Measurements from ENCODE around the gene LRRC70. TPM values are rescaled to one million over a fixed set of nuclear protein-coding genes. Genes with fewer than 3 reads are reported as not detected.

Gene LRRC70
- total RNA-seq, 1 donor from 2014 or later = 0.64 TPM

DNA sequence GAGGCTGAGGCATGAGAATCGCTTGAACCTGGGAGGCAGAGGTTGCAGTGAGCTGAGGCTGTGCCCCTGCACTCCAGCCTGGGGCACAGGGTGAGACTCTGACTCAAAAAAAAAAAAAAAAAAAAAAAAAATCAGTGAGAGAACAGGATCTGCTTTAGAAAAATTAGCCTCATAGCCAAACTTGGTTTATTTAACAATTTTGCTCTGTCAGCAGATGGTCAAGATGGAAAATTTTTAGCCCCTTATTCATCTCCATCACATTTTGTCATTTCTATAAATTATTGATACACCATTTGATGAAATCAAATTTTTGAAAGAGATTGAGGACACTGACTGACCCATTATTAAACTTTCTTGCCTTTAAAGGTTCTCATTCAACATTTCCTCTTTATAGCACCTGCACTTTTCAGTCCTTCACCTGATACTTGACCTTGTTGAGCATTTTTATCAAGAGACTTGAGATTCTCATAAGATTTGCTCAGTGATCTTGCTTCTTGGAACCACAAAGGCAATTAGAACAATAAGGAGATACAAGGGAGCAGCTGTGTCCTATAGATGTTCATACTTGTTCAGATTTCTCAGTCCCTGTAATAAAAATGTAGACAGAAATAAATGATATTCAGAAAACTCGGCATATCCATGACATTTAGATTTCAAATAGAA is 38.1 kb downstream of the LRRC70 start:
- Mint-ChIP-seq H3K4me1 (ENCODE audit: low read depth, unreplicated experiment) (no peaks in the 10 kb centered on the region), H3K27ac (ENCODE audit: unreplicated experiment) (no peak overlapping the region), H3K27me3 (ENCODE audit: low read depth, unreplicated experiment) (no peaks in the 10 kb centered on the region), H3K36me3 (ENCODE audit: low read depth, unreplicated experiment) (no peaks in the 10 kb centered on the region), H3K4me3 (ENCODE audit: unreplicated experiment) (no peak overlapping the region), H3K9me3 (ENCODE audit: unreplicated experiment) (no peaks in the 10 kb centered on the region)
- Histone ChIP-seq H2AFZ (ENCODE audit: low read depth, low read length) (no peak overlapping the region), H3K4me2 (ENCODE audit: low read length) (no peak overlapping the region), H3K9ac (ENCODE audit: low read length) (no peak overlapping the region), H3K36me3 (ENCODE audit: insufficient read depth, low read length) (no peaks in the 10 kb centered on the region), H3K4me3 (ENCODE audit: insufficient read depth, low read depth, low read length) (no peak overlapping the region), H4K20me1 (ENCODE audit: insufficient read depth, low read length) (no peaks in the 10 kb centered on the region), H3K27ac (ENCODE audit: low read depth, low read length) (no peak overlapping the region), H3K27me3 (ENCODE audit: insufficient read depth, low read length) (no peaks in the 10 kb centered on the region), H3K79me2 (ENCODE audit: insufficient read depth, low read length) (no peaks in the 10 kb centered on the region), H3K4me1 (ENCODE audit: insufficient read depth, low read length) (no peaks in the 10 kb centered on the region), H3K9me3 (ENCODE audit: insufficient read depth, low read depth, low read length) (no peaks in the 10 kb centered on the region)
- FAIRE-seq (no peak), DNase-seq (ENCODE audit: low read depth) (no peak)
- no peak for TF ChIP-seq EZH2 (IDR thresholded peaks at IDR 0.05; ENCODE audit: insufficient read depth, low read length)
- TF ChIP-seq, protein P1, sequence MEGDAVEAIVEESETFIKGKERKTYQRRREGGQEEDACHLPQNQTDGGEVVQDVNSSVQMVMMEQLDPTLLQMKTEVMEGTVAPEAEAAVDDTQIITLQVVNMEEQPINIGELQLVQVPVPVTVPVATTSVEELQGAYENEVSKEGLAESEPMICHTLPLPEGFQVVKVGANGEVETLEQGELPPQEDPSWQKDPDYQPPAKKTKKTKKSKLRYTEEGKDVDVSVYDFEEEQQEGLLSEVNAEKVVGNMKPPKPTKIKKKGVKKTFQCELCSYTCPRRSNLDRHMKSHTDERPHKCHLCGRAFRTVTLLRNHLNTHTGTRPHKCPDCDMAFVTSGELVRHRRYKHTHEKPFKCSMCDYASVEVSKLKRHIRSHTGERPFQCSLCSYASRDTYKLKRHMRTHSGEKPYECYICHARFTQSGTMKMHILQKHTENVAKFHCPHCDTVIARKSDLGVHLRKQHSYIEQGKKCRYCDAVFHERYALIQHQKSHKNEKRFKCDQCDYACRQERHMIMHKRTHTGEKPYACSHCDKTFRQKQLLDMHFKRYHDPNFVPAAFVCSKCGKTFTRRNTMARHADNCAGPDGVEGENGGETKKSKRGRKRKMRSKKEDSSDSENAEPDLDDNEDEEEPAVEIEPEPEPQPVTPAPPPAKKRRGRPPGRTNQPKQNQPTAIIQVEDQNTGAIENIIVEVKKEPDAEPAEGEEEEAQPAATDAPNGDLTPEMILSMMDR (IDR thresholded peaks at IDR 0.05; ENCODE audit: insufficient read depth, low read depth, low read length) = no peak

DNA sequence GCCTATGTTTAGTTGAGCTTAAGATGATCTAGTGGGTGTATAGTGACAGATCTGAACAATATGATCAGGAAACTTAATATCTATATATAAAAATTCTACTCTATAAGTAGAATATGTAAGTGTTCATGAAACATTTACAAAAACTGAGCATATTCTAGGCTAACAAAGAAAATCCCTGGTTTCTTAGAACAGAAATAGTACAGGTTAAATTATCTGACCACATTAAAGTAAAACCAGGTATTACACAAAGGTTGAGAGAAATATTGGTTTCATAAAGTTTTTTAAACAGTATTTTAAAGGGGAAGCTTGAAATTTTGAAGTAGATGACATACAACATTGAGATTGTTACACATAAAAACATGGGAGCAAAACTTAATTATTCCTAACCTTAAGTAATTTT is 39.3 kb downstream of the LRRC70 start:
- no peaks in the 10 kb centered on the region for H3K79me2 ChIP-seq (ENCODE audit: insufficient read depth, low read length)
- no peaks in the 10 kb centered on the region for H4K20me1 ChIP-seq (ENCODE audit: insufficient read depth, low read length)
- H3K4me3 ChIP-seq (ENCODE audit: insufficient read depth, low read depth, low read length) = no peak overlapping the region
- Mint-ChIP-seq H3K9me3 (ENCODE audit: unreplicated experiment) (no peaks in the 10 kb centered on the region), H3K4me3 (ENCODE audit: unreplicated experiment) (no peak overlapping the region), H3K27me3 (ENCODE audit: low read depth, unreplicated experiment) (no peaks in the 10 kb centered on the region), H3K4me1 (ENCODE audit: low read depth, unreplicated experiment) (no peaks in the 10 kb centered on the region), H3K36me3 (ENCODE audit: low read depth, unreplicated experiment) (no peaks in the 10 kb centered on the region), H3K27ac (ENCODE audit: unreplicated experiment) (no peak overlapping the region)
- H3K4me1 ChIP-seq (ENCODE audit: insufficient read depth, low read length) = no peaks in the 10 kb centered on the region
- TF ChIP-seq, protein P1 (IDR thresholded peaks at IDR 0.05; ENCODE audit: insufficient read depth, low read depth, low read length) = no peak
- TF ChIP-seq EZH2 (IDR thresholded peaks at IDR 0.05; ENCODE audit: insufficient read depth, low read length) = no peak
- no peak overlapping the region for H2AFZ ChIP-seq (ENCODE audit: low read depth, low read length)
- no peak overlapping the region for H3K27ac ChIP-seq (ENCODE audit: low read depth, low read length)
- FAIRE-seq (no peak), DNase-seq (ENCODE audit: low read depth) (no peak)
- no peak overlapping the region for H3K4me2 ChIP-seq (ENCODE audit: low read length)
- no peaks in the 10 kb centered on the region for H3K36me3 ChIP-seq (ENCODE audit: insufficient read depth, low read length)
- no peaks in the 10 kb centered on the region for H3K27me3 ChIP-seq (ENCODE audit: insufficient read depth, low read length)
- no peak overlapping the region for H3K9ac ChIP-seq (ENCODE audit: low read length)
- H3K9me3 ChIP-seq (ENCODE audit: insufficient read depth, low read depth, low read length) = no peaks in the 10 kb centered on the region

DNA sequence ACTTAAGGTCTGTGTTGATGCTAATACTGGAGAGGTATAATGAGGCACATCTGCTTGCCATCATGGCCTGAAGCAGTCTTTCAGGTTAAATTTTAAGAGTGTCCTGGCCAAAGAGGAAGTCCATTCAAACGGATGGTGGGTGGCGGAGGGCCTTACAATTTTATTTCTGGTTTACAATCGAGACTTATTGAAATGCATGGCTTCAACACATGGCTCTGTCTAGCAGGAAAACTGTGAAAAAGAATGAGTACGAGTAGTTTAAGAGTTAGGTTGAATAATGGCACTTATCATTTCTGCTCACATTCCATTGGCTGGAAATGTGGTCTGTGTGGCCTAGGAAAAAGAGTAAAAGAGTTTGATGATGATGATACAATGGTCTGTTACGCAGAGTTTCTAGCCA is 42.1 kb downstream of the LRRC70 start:
- no peak overlapping the region for H3K4me3 ChIP-seq (ENCODE audit: insufficient read depth, low read depth, low read length)

More for the DNA sequence above, 42.1 kb downstream of the LRRC70 start:
- no peak for DNase-seq (ENCODE audit: low read depth)
- Histone ChIP-seq H2AFZ (ENCODE audit: low read depth, low read length) (no peak overlapping the region), H3K4me1 (ENCODE audit: insufficient read depth, low read length) (no peaks in the 10 kb centered on the region), H3K36me3 (ENCODE audit: insufficient read depth, low read length) (no peaks in the 10 kb centered on the region), H3K9me3 (ENCODE audit: insufficient read depth, low read depth, low read length) (no peaks in the 10 kb centered on the region), H4K20me1 (ENCODE audit: insufficient read depth, low read length) (no peaks in the 10 kb centered on the region), H3K4me2 (ENCODE audit: low read length) (no peak overlapping the region), H3K27ac (ENCODE audit: low read depth, low read length) (no peak overlapping the region), H3K9ac (ENCODE audit: low read length) (no peak overlapping the region), H3K79me2 (ENCODE audit: insufficient read depth, low read length) (no peaks in the 10 kb centered on the region), H3K27me3 (ENCODE audit: insufficient read depth, low read length) (no peaks in the 10 kb centered on the region)
- H3K4me1 Mint-ChIP-seq (ENCODE audit: low read depth, unreplicated experiment) = no peaks in the 10 kb centered on the region
- no peak overlapping the region for H3K4me3 Mint-ChIP-seq (ENCODE audit: unreplicated experiment)
- no peak for FAIRE-seq
- no peaks in the 10 kb centered on the region for H3K36me3 Mint-ChIP-seq (ENCODE audit: low read depth, unreplicated experiment)
- TF ChIP-seq, protein P1 (IDR thresholded peaks at IDR 0.05; ENCODE audit: insufficient read depth, low read depth, low read length) = no peak
- TF ChIP-seq EZH2 (IDR thresholded peaks at IDR 0.05; ENCODE audit: insufficient read depth, low read length) = no peak
- H3K27me3 Mint-ChIP-seq (ENCODE audit: low read depth, unreplicated experiment) = no peaks in the 10 kb centered on the region
- no peak overlapping the region for H3K27ac Mint-ChIP-seq (ENCODE audit: unreplicated experiment)
- H3K9me3 Mint-ChIP-seq (ENCODE audit: unreplicated experiment) = no peaks in the 10 kb centered on the region
